Mesenchymal stem cell (in vitro differentiated cells and primary cell): ENCODE measurements around the gene PYGO2.

Experiments used
- DNase-seq: peaks from one replicate; pipeline ENCODE4 v3.0.0-alpha.2; 2013
- H2AFZ ChIP-seq: one replicate; pipeline ENCODE4 v1.6.1; 2013; ENCODE audit warnings: low read depth, mild to moderate bottlenecking, control low read depth, inconsistent platforms, low read length, moderate library complexity
- H2AK5ac ChIP-seq: 2 replicates; pipeline ENCODE4 v1.6.1; 2013; ENCODE audit warnings: low read length, moderate library complexity, mild to moderate bottlenecking, inconsistent platforms; ENCODE audit not compliant: severe bottlenecking
- H2BK120ac ChIP-seq: one replicate; pipeline ENCODE4 v1.6.1; 2013; ENCODE audit warnings: low read depth, mild to moderate bottlenecking, inconsistent platforms, low read length, moderate library complexity
- H2BK12ac ChIP-seq, 2 experiments: one replicate each; pipeline ENCODE4 v1.6.1; 2013; ENCODE audit warnings: inconsistent platforms in 2 of 2, low read length in 2 of 2, mild to moderate bottlenecking in 2 of 2, moderate library complexity in 2 of 2, control low read depth in 1 of 2
- H2BK15ac ChIP-seq: one replicate; pipeline ENCODE4 v1.6.1; 2013; ENCODE audit warnings: mild to moderate bottlenecking, low read depth, inconsistent platforms; ENCODE audit not compliant: poor library complexity, severe bottlenecking
- H2BK5ac ChIP-seq: 2 replicates; pipeline ENCODE4 v1.6.1; 2013; ENCODE audit warnings: low read depth, mild to moderate bottlenecking, low read length, control low read depth, inconsistent platforms; ENCODE audit not compliant: poor library complexity, severe bottlenecking
- H3K14ac ChIP-seq, 2 experiments: one replicate each; pipeline ENCODE4 v1.6.1; 2013; ENCODE audit warnings: inconsistent platforms in 2 of 2, low read length in 2 of 2, control low read depth in 1 of 2, mild to moderate bottlenecking in 1 of 2, moderate library complexity in 1 of 2
- H3K18ac ChIP-seq, 2 experiments: one replicate each; pipeline ENCODE4 v1.6.1; 2013; ENCODE audit warnings: inconsistent platforms in 2 of 2, low read length in 2 of 2, control low read depth in 1 of 2, low read depth in 1 of 2, mild to moderate bottlenecking in 1 of 2
- H3K23ac ChIP-seq, 2 experiments: one replicate each; pipeline ENCODE4 v1.6.1; 2013; ENCODE audit warnings: inconsistent platforms in 2 of 2, low read length in 2 of 2, mild to moderate bottlenecking in 2 of 2, moderate library complexity in 2 of 2, control low read depth in 1 of 2
- H3K27ac ChIP-seq: 2 replicates; pipeline ENCODE4 v1.5.1; 2013; ENCODE audit warnings: mild to moderate bottlenecking, moderate library complexity, low read length, control low read depth, inconsistent platforms; ENCODE audit not compliant: poor library complexity, severe bottlenecking
- H3K27me3 ChIP-seq, 2 experiments: 2 replicates each; pipeline versions ENCODE4 v1.6.1 to v1.7.0; 2013; ENCODE audit warnings: low read length in 2 of 2, mild to moderate bottlenecking in 2 of 2, moderate library complexity in 2 of 2, control low read depth in 1 of 2, inconsistent platforms in 1 of 2; ENCODE audit not compliant: control insufficient read depth in 1 of 2, insufficient read depth in 1 of 2
- H3K36me3 ChIP-seq, 2 experiments: 2 replicates each; pipeline versions ENCODE4 v1.6.1 to v1.7.0; 2013; ENCODE audit warnings: low read length in 2 of 2, control low read depth in 1 of 2, inconsistent platforms in 1 of 2, low read depth in 1 of 2, mild to moderate bottlenecking in 1 of 2; ENCODE audit not compliant: insufficient read depth in 2 of 2, control insufficient read depth in 1 of 2
- H3K4ac ChIP-seq, 2 experiments: one replicate each; pipeline ENCODE4 v1.6.1; 2013; ENCODE audit warnings: inconsistent platforms in 2 of 2, low read length in 2 of 2, mild to moderate bottlenecking in 2 of 2, moderate library complexity in 2 of 2, control low read depth in 1 of 2, low read depth in 1 of 2
- H3K4me1 ChIP-seq: 2 replicates; pipeline ENCODE4 v1.6.1; 2013; ENCODE audit warnings: low read depth, low read length, control low read depth; ENCODE audit not compliant: control insufficient read depth, insufficient read depth
- H3K4me2 ChIP-seq: 2 replicates; pipeline ENCODE4 v1.6.1; 2013; ENCODE audit warnings: low read length, mild to moderate bottlenecking, inconsistent platforms; ENCODE audit not compliant: poor library complexity, severe bottlenecking
- H3K4me3 ChIP-seq, 2 experiments: 2 replicates each; pipeline versions ENCODE4 v1.5.1 to v1.7.0; 2013; ENCODE audit warnings: low read length in 2 of 2, mild to moderate bottlenecking in 2 of 2, control low read depth in 1 of 2, low read depth in 1 of 2; ENCODE audit not compliant: insufficient read depth in 1 of 2
- H3K79me1 ChIP-seq: replicated peaks from 2 replicates; pipeline ENCODE4 v1.6.1; 2013; ENCODE audit warnings: mild to moderate bottlenecking, control low read depth, low read length, inconsistent platforms; ENCODE audit not compliant: poor library complexity, severe bottlenecking
- H3K9ac ChIP-seq: 2 replicates; pipeline ENCODE4 v1.7.0; 2013; ENCODE audit warnings: mild to moderate bottlenecking, low read length, moderate library complexity
- H3K9me3 ChIP-seq: 2 replicates; pipeline ENCODE4 v1.7.0; 2013; ENCODE audit warnings: mild to moderate bottlenecking, low read length; ENCODE audit not compliant: control insufficient read depth
- H4K8ac ChIP-seq: one replicate; pipeline ENCODE4 v1.6.1; 2013; ENCODE audit warnings: inconsistent platforms, mild to moderate bottlenecking, low read length, moderate library complexity
- H4K91ac ChIP-seq: one replicate; pipeline ENCODE4 v1.6.1; 2013; ENCODE audit warnings: mild to moderate bottlenecking, low read length, inconsistent platforms
- WGBS: methylation state at CpG from one replicate; pipeline ENCODE4 v1.1.7; 2013; ENCODE audit warnings: mixed read lengths; 5-methylcytosine and 5-hydroxymethylcytosine counted together

The PYGO2 gene

GRCh38 chr1:154971341-154971998 is 9.9 kb upstream of the PYGO2 start:
- Histone ChIP-seq H3K18ac (peak overlapping the region; percentile 92 to 98), H3K79me1 (no peaks in the 10 kb centered on the region), H2BK5ac (peak overlapping the region; percentile 69), H2AFZ (no peak overlapping the region), H3K4me3 (peak overlapping the region in 1 of 2 experiments; percentile 90), H4K91ac (peak overlapping the region; percentile 99), H2BK15ac (peak overlapping the region; percentile 92), H3K4ac (peak overlapping the region; percentile 97 to 98), H2AK5ac (peak overlapping the region; percentile 100), H3K36me3 (peaks cover 21% of the 10 kb centered on the region in 2 experiments), H3K23ac (peak overlapping the region in 1 of 2 experiments; percentile 91), H3K27ac (peak overlapping the region; percentile 100), H3K27me3 (no peaks in the 10 kb centered on the region), H3K4me1 (peaks cover 27% of the 10 kb centered on the region), H3K9me3 (no peaks in the 10 kb centered on the region), H4K8ac (peak overlapping the region; percentile 90), H3K9ac (peak overlapping the region; percentile 98), H3K4me2 (peak overlapping the region; percentile 62), H2BK12ac (peak overlapping the region; percentile 97 to 100), H2BK120ac (peak overlapping the region; percentile 87), H3K14ac (peak overlapping the region in 1 of 2 experiments; percentile 37)
- DNase-seq = no peak
- 57% methylated on average over 10 of the region's 10 CpGs for WGBS

GRCh38 chr1:154970631-154971340 is 9.2 kb upstream of the PYGO2 start, which contains the start of gene SHC1:
Gene SHC1, minus strand, starts transcription at chr1:154970747. Its CDS starts 221 bp downstream, at chr1:154970526.
- peak within 1 kb of the TSS; percentile 83 for H2BK5ac ChIP-seq
- H2AFZ ChIP-seq = no peak within 1 kb of the TSS
- peak within 1 kb of the TSS; percentile 92 to 98 for H3K18ac ChIP-seq
- H3K9ac ChIP-seq = peak within 1 kb of the TSS; percentile 98
- peaks cover 31% of the 10 kb centered on the region for H3K4me1 ChIP-seq
- H3K4ac ChIP-seq = peak within 1 kb of the TSS; percentile 97 to 98
- peak within 1 kb of the TSS; percentile 99 for H4K91ac ChIP-seq
- peak; percentile 96 for DNase-seq
- peak within 1 kb of the TSS in 1 of 2 experiments; percentile 92 for H3K23ac ChIP-seq
- peak within 1 kb of the TSS; percentile 100 for H3K27ac ChIP-seq
- peak within 1 kb of the TSS; percentile 92 for H2BK15ac ChIP-seq
- no peaks in the 10 kb centered on the region for H3K9me3 ChIP-seq
- H2AK5ac ChIP-seq = peak within 1 kb of the TSS; percentile 100
- H3K27me3 ChIP-seq = no peaks in the 10 kb centered on the region
- peak within 1 kb of the TSS; percentile 70 to 90 for H3K4me3 ChIP-seq
- H2BK12ac ChIP-seq = peak within 1 kb of the TSS; percentile 97 to 100
- H3K4me2 ChIP-seq = peak within 1 kb of the TSS; percentile 89
- H3K14ac ChIP-seq = peak within 1 kb of the TSS in 1 of 2 experiments; percentile 57
- 1% methylated on average over 7 of the region's 15 CpGs for WGBS
- peak within 1 kb of the TSS; percentile 87 for H2BK120ac ChIP-seq
- H4K8ac ChIP-seq = peak within 1 kb of the TSS; percentile 90
- no peaks in the 10 kb centered on the region for H3K79me1 ChIP-seq
- peaks cover 28% of the 10 kb centered on the region in 2 experiments for H3K36me3 ChIP-seq

GRCh38 chr1:154969860-154970452 is 8.4 kb upstream of the PYGO2 start:
- Histone ChIP-seq H3K4me2 (peak overlapping the region; percentile 89), H2AK5ac (peak overlapping the region; percentile 9), H3K4me3 (peak overlapping the region; percentile 70 to 90), H3K14ac (peak overlapping the region in 1 of 2 experiments; percentile 57), H3K4me1 (peaks cover 37% of the 10 kb centered on the region), H3K27ac (peak overlapping the region; percentile 100), H3K4ac (peak overlapping the region; percentile 29 to 63), H3K9ac (peak overlapping the region; percentile 98), H3K79me1 (no peaks in the 10 kb centered on the region), H3K9me3 (no peaks in the 10 kb centered on the region), H2BK120ac (peak overlapping the region; percentile 69), H2BK15ac (peak overlapping the region; percentile 65), H2BK12ac (peak overlapping the region in 1 of 2 experiments; percentile 86), H3K36me3 (peaks cover 36% of the 10 kb centered on the region in 2 experiments), H3K27me3 (no peaks in the 10 kb centered on the region), H4K8ac (peak overlapping the region; percentile 39), H2AFZ (no peak overlapping the region), H3K23ac (peak overlapping the region in 1 of 2 experiments; percentile 92), H4K91ac (peak overlapping the region; percentile 23), H3K18ac (peak overlapping the region; percentile 3 to 90), H2BK5ac (peak overlapping the region; percentile 60)
- 2% methylated on average over 9 of the region's 22 CpGs for WGBS
- no peak for DNase-seq
